Eye (tissue), 1 donor: ENCODE results near the gene KIF26B.
"Not testable (repeated sequence)": the region's sequence is repeated elsewhere in the genome, so short reads cannot be mapped to it uniquely, and the experiment has no call there.

Experiments
- DNase-seq: peaks from one replicate; pipeline ENCODE4 v3.0.0-alpha.2; 2015

KIF26B gene

DNA sequence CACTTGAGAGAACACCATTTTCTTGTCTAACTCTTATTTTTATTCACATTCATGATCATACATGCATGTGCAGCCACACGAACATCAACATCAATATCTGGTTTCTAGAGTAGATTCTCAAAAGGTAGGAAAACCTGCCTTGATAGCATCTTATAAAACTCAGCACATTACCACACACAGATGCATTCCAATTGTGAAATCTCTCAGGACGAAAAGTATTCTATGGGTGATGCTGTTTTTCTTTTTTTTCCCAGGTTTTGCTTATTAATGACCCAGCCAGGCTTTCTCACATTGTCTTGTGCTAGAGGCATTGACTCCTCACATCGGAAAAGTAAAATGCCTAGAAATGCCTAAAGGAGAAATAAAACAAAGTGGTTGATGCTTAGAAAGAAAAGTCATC is 562.8 kb downstream of the KIF26B start:
- DNase-seq, result no peak

DNA sequence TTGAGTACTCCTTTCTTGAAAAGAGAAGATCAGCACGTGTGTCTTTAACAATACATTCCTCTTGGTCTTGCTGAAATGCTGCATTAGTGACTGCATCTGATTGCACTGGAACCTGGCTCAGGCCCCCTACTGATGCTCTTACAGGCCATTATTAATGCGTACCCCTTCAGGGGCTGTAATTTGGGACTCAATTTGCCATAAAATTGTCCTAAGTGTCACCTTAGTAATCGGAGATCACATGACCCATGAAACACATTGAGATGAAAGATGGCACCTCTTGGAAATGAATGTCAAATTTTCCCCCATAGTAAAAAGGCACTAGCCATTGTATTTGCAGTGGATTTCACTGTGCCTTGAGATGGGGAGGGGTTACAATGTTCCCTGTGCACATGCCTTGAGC is 563.3 kb downstream of the KIF26B start:
- no peak for DNase-seq

DNA sequence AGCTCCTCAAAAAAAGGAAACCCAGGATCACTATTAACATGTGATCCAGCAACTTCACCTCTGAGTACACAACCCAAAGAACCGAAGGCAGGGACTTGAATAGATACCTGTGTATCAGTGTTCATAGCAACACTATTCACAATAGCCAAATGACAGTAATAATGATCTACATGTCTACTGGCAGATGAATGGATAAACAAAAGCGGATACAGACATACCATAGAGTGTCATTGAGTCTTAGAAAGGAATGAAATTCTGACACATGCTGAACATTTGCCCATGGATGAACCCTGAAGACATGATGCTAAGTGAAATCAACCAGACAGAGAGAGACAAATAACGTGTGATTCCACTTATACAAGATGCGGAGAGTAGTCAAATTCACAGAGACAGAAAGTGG is 564.2 kb downstream of the KIF26B start:
- no peak for DNase-seq

DNA sequence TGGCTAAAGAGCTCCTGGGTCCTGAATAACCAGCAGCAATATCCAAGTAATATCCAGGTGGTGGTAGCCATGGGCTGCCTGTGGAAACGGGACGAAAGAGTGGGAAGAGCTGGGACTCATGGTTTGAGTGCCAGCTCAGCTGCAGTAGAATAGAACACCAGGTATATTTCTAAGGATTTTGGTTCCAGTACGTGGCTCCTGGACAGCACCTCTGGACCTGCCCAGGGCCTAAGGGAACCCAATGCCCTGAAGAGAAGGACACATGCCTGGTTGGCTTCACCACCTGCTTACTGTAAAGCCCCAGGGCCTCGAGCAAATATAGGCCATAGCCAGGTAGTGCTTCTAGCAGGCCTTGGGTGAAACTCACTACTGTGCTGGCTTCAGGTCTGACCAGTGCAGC is 566.7 kb downstream of the KIF26B start:
- no peak for DNase-seq

DNA sequence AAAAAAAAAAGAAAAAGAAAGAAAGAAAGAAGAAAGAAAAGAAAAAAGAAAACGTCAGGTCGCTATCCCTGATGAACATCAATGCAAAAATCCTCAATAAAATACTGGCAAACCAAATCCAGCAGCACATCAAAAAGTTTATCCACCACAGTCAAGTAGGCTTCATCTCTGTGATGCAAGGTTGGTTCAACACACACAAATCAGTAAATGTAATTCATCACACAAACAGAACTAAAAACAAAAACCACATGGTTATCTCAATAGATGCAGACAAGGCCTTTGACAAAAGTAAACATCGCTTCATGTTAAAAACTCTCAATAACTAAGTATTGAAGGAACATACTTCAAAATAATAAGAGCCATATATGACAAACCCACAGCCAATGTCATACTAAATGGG is 573.2 kb downstream of the KIF26B start:
- DNase-seq, result not testable (repeated sequence)

DNA sequence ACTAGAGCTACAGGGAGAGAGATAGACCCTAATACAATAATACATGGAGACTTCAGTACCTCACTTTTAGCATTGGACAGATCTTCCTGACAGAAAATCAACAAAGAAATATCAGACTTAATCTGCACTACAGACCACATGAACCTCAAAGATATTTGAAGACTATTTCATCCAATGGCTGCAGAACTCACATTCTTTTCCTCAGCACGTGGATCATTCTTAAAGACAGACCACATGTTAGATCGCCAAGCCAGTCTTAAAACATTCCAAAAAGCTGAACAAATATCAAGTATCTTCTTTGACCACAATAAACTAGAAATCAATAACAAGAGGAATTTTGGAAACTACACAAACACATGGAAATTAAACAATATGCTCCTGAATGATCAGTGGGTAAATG is 576.0 kb downstream of the KIF26B start:
- DNase-seq, result no peak

DNA sequence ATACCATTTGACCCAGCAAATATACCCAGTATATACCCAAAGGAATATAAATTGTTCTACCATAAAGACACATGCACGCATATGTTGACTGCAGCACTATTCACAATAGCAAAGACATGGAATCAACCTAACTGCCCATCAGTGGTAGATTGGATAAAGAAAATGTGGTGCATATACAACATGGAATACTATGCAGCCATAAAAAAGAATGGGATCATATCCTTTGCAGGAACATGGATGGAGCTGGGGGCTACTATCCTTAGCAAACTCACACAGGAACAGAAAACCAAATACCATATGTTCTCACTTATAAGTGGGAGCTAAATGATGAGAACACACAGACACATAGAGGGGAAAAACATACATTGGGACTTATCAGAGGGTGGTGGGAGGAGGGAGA is 585.6 kb downstream of the KIF26B start:
- not testable (repeated sequence) for DNase-seq

DNA sequence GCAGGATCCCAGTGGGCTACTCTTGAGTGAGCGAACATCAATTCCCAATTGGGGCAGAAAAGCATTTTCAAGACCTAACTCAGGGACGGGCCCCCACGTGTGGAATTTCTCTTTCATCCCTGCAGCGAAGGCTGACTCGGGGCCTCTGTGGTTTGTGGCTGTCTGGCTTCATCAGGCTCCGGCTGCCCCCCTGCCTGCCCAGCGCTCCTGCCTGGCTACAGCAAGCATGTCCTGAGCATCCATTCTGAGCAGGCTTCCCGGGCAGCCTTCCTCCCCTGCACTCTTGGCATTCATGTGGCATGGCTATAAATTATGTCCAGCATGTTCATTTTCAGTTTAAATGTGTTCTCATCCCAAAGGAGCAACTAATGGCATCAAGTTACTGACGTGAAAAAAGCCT is 588.1 kb downstream of the KIF26B start:
- DNase-seq, result peak; percentile 87

DNA sequence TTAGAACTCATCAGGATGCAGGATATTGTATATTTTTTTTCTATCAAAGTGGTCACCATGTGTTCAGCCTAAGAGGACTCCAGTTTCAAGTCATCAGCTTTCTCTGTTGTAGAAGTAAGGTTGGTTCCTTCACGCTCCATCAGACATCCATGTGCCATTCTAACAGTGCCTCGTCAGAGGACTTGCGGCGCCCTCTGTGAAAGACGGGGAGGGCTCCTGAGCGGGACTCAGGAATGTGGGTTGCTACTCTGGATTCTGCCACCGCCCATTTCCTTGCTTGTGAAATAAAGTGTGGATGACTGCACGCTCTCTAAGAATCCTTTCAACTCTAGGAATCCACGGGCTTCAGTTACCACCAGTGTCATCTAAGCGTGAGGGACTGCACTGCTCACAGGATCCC is 593.5 kb downstream of the KIF26B start:
- peak; percentile 85 for DNase-seq

DNA sequence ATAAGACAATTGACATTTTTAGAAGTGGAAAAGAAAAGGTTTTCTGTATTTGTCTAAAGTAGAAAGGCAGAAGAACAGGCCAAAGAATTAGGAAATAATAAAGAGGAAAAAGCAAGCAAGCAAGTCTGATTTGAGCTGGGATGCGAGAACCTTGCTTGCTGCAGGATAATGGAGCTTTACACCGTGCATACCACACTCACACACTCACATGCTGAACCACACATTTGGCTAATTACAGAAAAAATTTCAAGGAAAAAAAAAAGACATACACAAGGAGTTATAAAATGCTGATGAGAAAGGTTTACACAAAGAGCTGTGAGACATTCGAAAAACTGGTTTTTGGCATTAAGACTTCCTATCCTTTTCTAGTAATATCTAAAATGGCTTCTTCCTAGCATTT is 593.9 kb downstream of the KIF26B start:
- no peak for DNase-seq

DNA sequence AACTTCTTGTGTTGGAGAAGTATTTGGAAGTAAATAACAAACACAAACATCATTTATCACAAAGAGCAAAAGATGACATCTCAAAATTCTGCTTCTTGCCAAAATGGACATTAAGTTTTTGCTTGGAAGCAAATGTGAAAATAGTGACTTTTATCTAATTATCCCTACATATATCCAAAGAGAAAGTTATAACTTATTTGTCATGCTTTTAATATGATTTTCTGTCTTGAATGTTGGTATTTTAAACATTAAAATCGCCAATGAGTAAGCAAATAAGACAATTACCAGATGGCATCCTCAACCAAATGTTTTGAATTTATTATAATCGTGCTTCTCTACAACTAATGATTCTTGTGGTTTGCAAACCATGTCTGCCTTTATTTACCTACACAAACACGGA is 594.3 kb downstream of the KIF26B start:
- DNase-seq, result no peak

DNA sequence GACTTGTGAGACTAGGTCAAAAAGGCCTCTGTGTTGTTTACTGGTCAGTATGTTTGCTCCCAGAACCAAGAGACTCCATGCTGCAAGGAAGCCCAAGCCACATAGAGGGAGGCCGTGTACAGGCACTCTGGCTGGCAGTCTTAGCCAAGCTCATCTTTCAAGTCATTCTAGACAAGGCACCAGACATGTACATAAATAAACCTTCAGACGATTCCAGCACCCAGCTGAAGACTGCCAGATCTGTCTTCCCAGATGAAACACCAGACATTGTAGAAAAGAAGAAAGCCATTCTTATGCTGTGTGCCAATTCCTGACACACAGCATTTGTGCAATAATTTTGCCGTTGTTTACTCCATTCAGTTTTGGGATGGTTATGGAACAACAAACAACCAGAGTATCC is 595.5 kb downstream of the KIF26B start:
- no peak for DNase-seq

DNA sequence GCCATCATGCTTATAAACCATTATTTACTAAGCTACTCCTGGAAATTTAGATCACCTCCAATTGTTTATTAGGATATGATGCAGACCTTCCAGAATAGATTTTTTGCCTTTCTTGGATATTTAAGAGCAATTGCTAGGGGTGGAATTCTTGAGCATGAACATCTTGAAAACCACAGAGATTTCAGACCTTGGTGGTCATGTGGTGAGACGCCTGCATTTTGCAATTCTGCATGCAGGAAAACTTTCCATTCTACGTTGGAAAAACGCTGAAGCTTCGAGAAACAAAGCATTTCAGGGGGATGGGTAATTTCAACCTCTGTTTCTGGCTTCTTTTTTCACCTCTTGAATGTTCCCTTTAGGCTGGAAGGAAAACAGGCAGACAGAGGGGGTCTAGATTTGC is 596.3 kb downstream of the KIF26B start:
- DNase-seq, result no peak

DNA sequence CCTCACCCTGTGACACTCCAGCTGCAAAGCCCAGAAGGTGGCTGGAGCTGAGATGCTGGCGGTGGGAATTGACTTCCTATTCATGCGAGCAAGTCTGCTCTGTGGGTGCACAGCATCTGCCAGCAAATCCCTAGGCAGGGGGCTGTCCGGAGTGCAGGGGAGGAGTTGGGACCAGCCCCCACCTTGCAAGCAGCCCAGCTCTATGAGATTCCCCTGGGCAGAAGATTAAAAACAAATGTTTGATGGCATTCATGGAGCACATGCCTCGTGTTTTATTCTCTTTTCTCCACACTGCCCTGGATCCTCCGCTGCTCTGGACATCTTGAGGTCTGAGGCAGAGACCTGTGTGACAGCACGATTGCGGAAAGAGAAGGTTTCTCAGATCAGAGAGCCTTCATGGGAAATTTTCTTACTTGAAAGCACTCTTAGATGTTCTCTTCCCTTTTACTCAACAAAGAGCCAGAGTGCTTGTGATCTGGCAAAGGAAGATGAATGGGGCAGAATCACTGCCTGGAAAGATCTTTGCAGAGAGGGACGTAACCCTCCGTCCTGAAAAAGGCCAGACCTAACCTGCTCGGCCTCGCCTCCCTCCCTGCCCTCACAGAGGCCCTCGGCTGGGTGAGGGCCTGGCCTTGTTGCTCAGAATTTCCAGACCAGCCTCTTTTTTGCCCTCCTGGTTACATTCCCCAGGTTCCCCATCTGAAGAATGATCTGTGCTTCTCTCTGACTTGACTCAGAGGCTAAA is 597.1 kb downstream of the KIF26B start:
- peak; percentile 58 for DNase-seq

DNA sequence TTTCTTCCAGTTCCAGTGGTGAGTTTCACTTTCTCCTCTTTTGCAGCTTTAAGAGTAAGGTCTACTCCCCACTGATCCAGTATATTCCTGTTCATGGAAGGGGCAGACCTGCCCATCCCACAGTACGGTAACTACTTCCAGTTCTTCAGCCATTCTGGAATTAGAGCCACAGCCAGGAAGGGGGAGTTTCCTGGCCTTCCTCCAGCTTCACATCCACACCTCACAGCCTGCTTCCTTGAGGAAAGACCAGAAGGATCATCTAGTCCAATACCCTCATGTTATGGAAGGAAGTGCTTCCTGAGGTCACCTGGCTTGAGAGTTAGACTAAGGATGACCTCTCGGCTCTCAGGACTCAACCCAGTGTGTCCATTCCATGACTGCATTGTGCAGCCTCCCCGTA is 597.8 kb downstream of the KIF26B start:
- no peak for DNase-seq

DNA sequence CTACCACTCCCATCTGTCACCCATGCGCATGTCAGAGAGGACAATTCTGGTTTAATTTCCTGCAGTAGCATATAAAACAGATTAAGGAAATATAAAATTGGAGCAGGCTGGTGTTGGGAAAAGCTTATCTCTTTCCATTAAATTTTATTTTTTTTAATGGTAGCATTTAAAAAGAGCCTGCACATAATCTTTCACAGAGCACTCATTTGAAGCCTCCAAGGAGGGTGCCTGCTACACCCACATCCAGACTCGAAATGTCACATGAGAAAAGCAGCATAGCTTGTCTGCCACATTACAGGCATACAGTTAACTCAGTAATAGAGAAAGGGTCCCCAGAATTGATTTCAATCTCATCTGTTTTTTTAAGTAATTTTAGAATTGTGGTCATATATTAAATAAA is 599.0 kb downstream of the KIF26B start:
- DNase-seq, result no peak

DNA sequence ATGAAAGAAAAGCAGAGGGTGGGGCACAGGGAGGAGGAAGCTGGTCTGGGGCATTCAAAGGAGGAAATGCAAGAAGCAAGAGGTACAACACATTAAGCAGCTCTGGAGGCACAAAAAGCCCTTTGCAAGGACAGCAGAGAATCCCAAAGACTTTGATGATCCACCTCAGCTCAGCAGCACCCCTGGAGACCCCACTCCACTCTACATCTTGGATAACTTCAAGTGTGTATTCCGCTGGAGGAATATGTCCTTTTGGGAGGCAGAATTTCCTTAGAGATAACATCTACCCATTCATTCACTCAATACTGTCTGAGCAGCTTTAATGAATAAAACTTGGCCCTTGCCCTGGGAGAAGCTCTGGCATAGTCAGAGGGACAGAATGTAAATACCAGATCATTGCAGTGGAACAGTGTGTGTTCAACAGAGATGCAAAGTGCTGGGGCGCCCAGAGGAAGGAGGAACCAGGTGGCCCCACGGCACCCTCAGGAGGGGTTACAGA is 599.7 kb downstream of the KIF26B start:
- DNase-seq, result no peak
